KMS-11 (cell line): ENCODE data around the gene PLGRKT.

ENCODE experiments used
- H2AFZ ChIP-seq: fragments of 200-600 bp; sonication (generic); 2 replicates; pipeline ENCODE4 v1.6.1; 2016; ENCODE audit warnings: antibody characterized with exemption, mixed run types, low read depth
- H3K27ac ChIP-seq: fragments of 200-600 bp; sonication (generic); 2 replicates; pipeline ENCODE4 v1.6.1; 2016; ENCODE audit warnings: mild to moderate bottlenecking, mixed run types
- H3K27me3 ChIP-seq: fragments of 200-600 bp; sonication (generic); 2 replicates; pipeline ENCODE4 v1.6.1; 2017; ENCODE audit warnings: mild to moderate bottlenecking, low read depth, mixed run types, moderate library complexity; ENCODE audit not compliant: insufficient read depth
- H3K36me3 ChIP-seq: fragments of 200-600 bp; sonication (generic); 2 replicates; pipeline ENCODE4 v1.6.1; 2017; ENCODE audit warnings: mild to moderate bottlenecking, mixed run types; ENCODE audit not compliant: insufficient read depth
- H3K4me1 ChIP-seq: fragments of 200-600 bp; sonication (generic); 2 replicates; pipeline ENCODE4 v1.6.1; 2016; ENCODE audit warnings: mild to moderate bottlenecking, low read depth, mixed run types; ENCODE audit not compliant: poor library complexity, severe bottlenecking
- H3K4me2 ChIP-seq: fragments of 200-600 bp; sonication (generic); 2 replicates; pipeline ENCODE4 v1.7.0; 2016; ENCODE audit warnings: mild to moderate bottlenecking, mixed run types
- H3K4me3 ChIP-seq: fragments of 200-600 bp; sonication (generic); IDR thresholded peaks from 2 replicates; pipeline ENCODE4 v1.6.1; 2017; ENCODE audit warnings: low read depth, low read length, mixed read lengths; ENCODE audit not compliant: insufficient read depth
- H3K79me2 ChIP-seq: fragments of 200-600 bp; sonication (generic); 2 replicates; pipeline ENCODE4 v1.6.1; 2016; ENCODE audit warnings: low read depth, mixed run types; ENCODE audit not compliant: insufficient read depth
- H3K9ac ChIP-seq: fragments of 200-600 bp; sonication (generic); 2 replicates; pipeline ENCODE4 v1.6.1; 2016; ENCODE audit warnings: mild to moderate bottlenecking, mixed run types
- H4K20me1 ChIP-seq: fragments of 200-600 bp; sonication (generic); 2 replicates; pipeline ENCODE4 v1.6.1; 2016; ENCODE audit warnings: mild to moderate bottlenecking, mixed run types; ENCODE audit not compliant: insufficient read depth
- TF ChIP-seq, protein P1 (sequence below): fragments of 200-600 bp; sonication (generic); conservative IDR thresholded peaks from 2 replicates; pipeline ENCODE4 v1.6.1; 2017; ENCODE audit warnings: low read depth, mild to moderate bottlenecking, antibody characterized with exemption, low read length, moderate library complexity, mixed read lengths

PLGRKT gene

DNA sequence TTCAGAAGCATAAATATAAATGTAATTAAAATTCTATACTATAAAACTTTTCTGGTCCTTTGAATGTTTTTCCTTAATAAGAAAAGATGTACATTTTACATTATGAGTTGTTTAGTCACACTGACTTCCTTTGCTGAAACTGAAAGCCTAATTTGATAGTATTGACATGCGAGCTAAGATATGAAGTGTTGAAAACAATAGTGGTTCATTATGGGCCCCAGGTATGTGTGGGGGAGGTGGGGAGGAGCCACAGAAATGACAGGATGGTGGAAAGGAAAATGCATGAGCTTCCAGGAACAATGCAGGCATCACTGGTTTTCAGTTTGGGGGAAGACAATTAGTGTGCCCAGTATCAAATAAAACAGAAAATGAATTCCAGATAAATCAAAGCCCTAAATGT, 62.6 kb downstream of the PLGRKT start:
- H3K27me3 ChIP-seq: no peaks in the 10 kb centered on the region
- H3K4me3 ChIP-seq: no peak overlapping the region
- no peaks in the 10 kb centered on the region for H3K79me2 ChIP-seq
- H2AFZ ChIP-seq: no peak overlapping the region
- H3K4me1 ChIP-seq: peaks cover 10% of the 10 kb centered on the region
- no peak overlapping the region for H3K27ac ChIP-seq
- H3K36me3 ChIP-seq: no peaks in the 10 kb centered on the region
- no peak overlapping the region for H3K9ac ChIP-seq
- H4K20me1 ChIP-seq: no peaks in the 10 kb centered on the region
- H3K4me2 ChIP-seq: peak overlapping the region; percentile 23; the same call in 1 of the 2 replicates
- TF ChIP-seq, protein P1, sequence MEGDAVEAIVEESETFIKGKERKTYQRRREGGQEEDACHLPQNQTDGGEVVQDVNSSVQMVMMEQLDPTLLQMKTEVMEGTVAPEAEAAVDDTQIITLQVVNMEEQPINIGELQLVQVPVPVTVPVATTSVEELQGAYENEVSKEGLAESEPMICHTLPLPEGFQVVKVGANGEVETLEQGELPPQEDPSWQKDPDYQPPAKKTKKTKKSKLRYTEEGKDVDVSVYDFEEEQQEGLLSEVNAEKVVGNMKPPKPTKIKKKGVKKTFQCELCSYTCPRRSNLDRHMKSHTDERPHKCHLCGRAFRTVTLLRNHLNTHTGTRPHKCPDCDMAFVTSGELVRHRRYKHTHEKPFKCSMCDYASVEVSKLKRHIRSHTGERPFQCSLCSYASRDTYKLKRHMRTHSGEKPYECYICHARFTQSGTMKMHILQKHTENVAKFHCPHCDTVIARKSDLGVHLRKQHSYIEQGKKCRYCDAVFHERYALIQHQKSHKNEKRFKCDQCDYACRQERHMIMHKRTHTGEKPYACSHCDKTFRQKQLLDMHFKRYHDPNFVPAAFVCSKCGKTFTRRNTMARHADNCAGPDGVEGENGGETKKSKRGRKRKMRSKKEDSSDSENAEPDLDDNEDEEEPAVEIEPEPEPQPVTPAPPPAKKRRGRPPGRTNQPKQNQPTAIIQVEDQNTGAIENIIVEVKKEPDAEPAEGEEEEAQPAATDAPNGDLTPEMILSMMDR: no peak

GRCh38 chr9:5364294-5365024, 73.3 kb downstream of the PLGRKT start:
- H3K4me3 ChIP-seq: no peak overlapping the region
- H3K4me1 ChIP-seq: no peaks in the 10 kb centered on the region
- H3K79me2 ChIP-seq: no peaks in the 10 kb centered on the region
- TF ChIP-seq, protein P1: no peak
- no peak overlapping the region for H3K27ac ChIP-seq
- no peak overlapping the region for H3K4me2 ChIP-seq
- no peaks in the 10 kb centered on the region for H3K27me3 ChIP-seq
- H3K36me3 ChIP-seq: no peaks in the 10 kb centered on the region
- no peak overlapping the region for H3K9ac ChIP-seq
- no peak overlapping the region for H2AFZ ChIP-seq
- no peaks in the 10 kb centered on the region for H4K20me1 ChIP-seq

GRCh38 chr9:5361326-5362010, 76.3 kb downstream of the PLGRKT start:
- Histone ChIP-seq H3K4me3 (no peak overlapping the region), H3K4me1 (no peaks in the 10 kb centered on the region), H2AFZ (no peak overlapping the region), H4K20me1 (no peaks in the 10 kb centered on the region), H3K27ac (no peak overlapping the region), H3K36me3 (no peaks in the 10 kb centered on the region), H3K9ac (no peak overlapping the region), H3K79me2 (no peaks in the 10 kb centered on the region), H3K27me3 (no peaks in the 10 kb centered on the region), H3K4me2 (no peak overlapping the region)
- TF ChIP-seq, protein P1: no peak

GRCh38 chr9:5360341-5360740, 77.4 kb downstream of the PLGRKT start:
- no peaks in the 10 kb centered on the region for H4K20me1 ChIP-seq
- no peaks in the 10 kb centered on the region for H3K79me2 ChIP-seq
- H3K4me2 ChIP-seq: no peak overlapping the region
- H3K4me1 ChIP-seq: no peaks in the 10 kb centered on the region
- H3K9ac ChIP-seq: no peak overlapping the region
- no peak overlapping the region for H3K4me3 ChIP-seq
- no peak overlapping the region for H2AFZ ChIP-seq
- no peak overlapping the region for H3K27ac ChIP-seq
- no peaks in the 10 kb centered on the region for H3K27me3 ChIP-seq
- TF ChIP-seq, protein P1: no peak
- H3K36me3 ChIP-seq: no peaks in the 10 kb centered on the region
